H1 (cell line): Measurements from ENCODE around the gene HES1. TPM values are rescaled to one million over a fixed set of nuclear protein-coding genes. Genes with fewer than 3 reads are reported as not detected.

Experiments used
- POLR2AphosphoS5 ChIP-seq: IDR thresholded peaks from 2 replicates; pipeline ENCODE4 v1.6.1; 2011; ENCODE audit warnings: low read depth, low read length
- SAP30 ChIP-seq: fragments of 300-600 bp; sonication (generic); IDR thresholded peaks from 2 replicates; pipeline ENCODE4 v1.7.1; 2012; ENCODE audit warnings: low read length, moderate library complexity, mild to moderate bottlenecking, inconsistent platforms; ENCODE audit not compliant: insufficient read depth, insufficient replicate concordance
- polyA plus RNA-seq, 7 experiments: library from polyadenylated mRNA; depleted of rRNA in 3 of 7; stranded (reverse) in 5 of 7; unstranded in 2 of 7; fragments of >200 nt in 5 of 7; fragments of 200-250 nt in 2 of 7; gene quantifications; 1 replicate in 5 of 7; 2 replicates in 1 of 7; 4 replicates in 1 of 7; pipeline versions ENCODE4 v1.2.1 to v1.2.3, GENCODE V29; 2011 to 2013; ENCODE audit warnings: missing spikeins in 2 of 7, mixed read lengths in 2 of 7
- total RNA-seq: library from RNA; stranded (reverse); fragmentation: NEBNext Ultra II Directional; extraction: Animal tissue kit (Norgen Biotek cat#: 25700); gene quantifications from 2 replicates; pipeline ENCODE4 v1.2.1, GENCODE V29; 2021

The HES1 gene
- total and polyA plus RNA-seq, 2 of the 8 experiments (the other 6 are each of a cell fraction or from before 2014, with no cell fraction given): 7.9 to 12.9 TPM

- TF ChIP-seq POLR2AphosphoS5 (no peak), SAP30 (no peak)
These were observed 5.8 kb upstream of the HES1 start (continued) for GRCh38 chr3:194130188-194130587.
